K562 (cell line): ENCODE measurements around the gene NET1. TPM values are rescaled to one million over a fixed set of nuclear protein-coding genes. Genes with fewer than 3 reads are reported as not detected.
A peak's percentile ranks its signal among the peaks of the same experiment; 100 is the strongest.

ENCODE experiments used
- ATAC-seq: fragments of 200-7000 bp; cut with Tn5 transposase; 3 replicates; pipeline ENCODE4 v1.9.1; 2020; ENCODE audit warnings: moderate library complexity
- BruUV-seq: library from RNA; stranded (reverse); fragments of 400-500 nt; replicated peaks from 2 replicates; lab custom pipeline; 2021; lab: Mats Ljungman, UMichigan
- CTCF ChIA-PET: fragments of 300-600 bp; formaldehyde crosslinking; extraction: SDS; loops from one replicate; lab custom pipeline; 2021; ENCODE audit warnings: low intra/inter-chr PET ratio; lab: Yijun Ruan, JAX
- POLR2A ChIA-PET: fragments of 300-600, 350-650 bp; sonication (Branson Sonifier 250); formaldehyde crosslinking; extraction: SDS; loops from one replicate; lab custom pipeline; 2021; ENCODE audit warnings: antibody characterized with exemption, inconsistent platforms; lab: Yijun Ruan, JAX
- DNase-seq, 4 experiments: peaks; one replicate each; pipeline versions ENCODE4 v3.0.0 to v3.0.0-alpha.2; 2011 to 2018; ENCODE audit warnings: low spot score in 3 of 4, mixed read lengths in 3 of 4; ENCODE audit errors: extremely low read depth in 1 of 4
- FAIRE-seq: peaks from 2 replicates; lab custom pipeline; 2011; peaks lifted over from hg19 to GRCh38; lab: Jason Lieb, UNC
- H2AFZ ChIP-seq: 2 replicates; pipeline ENCODE4 v1.6.0; 2011; ENCODE audit warnings: low read depth, low read length, control low read depth, inconsistent platforms
- H3K27ac ChIP-seq: fragments of 200-600 bp; 3 replicates; pipeline ENCODE4 v1.8.0; 2011; ENCODE audit warnings: low read depth, mild to moderate bottlenecking, control low read depth, inconsistent platforms, low read length, moderate library complexity, mixed read lengths; ENCODE audit errors: extremely low read depth
- H3K27me3 ChIP-seq, 2 experiments: fragments of 300-600 bp in 1 of 2; 2 replicates in 1 of 2; 3 replicates in 1 of 2; pipeline versions ENCODE4 v1.6.0 to v1.8.0; 2011; ENCODE audit warnings: inconsistent platforms in 2 of 2, low read length in 2 of 2, mild to moderate bottlenecking in 1 of 2, mixed read lengths in 1 of 2, moderate library complexity in 1 of 2; ENCODE audit not compliant: control insufficient read depth in 2 of 2, insufficient read depth in 2 of 2
- H3K36me3 ChIP-seq: fragments of 300-600 bp; 3 replicates; pipeline ENCODE4 v1.8.0; 2011; ENCODE audit warnings: mild to moderate bottlenecking, low read length, inconsistent platforms; ENCODE audit not compliant: control insufficient read depth, insufficient read depth
- H3K4me1 ChIP-seq, 2 experiments: fragments of 200-600 bp in 1 of 2; replicated peaks in 1 of 2; 2 replicates in 1 of 2; 3 replicates in 1 of 2; pipeline versions ENCODE4 v1.5.1 to v1.8.0; 2011; ENCODE audit warnings: inconsistent platforms in 2 of 2, low read length in 2 of 2, mild to moderate bottlenecking in 1 of 2, mixed read lengths in 1 of 2, moderate library complexity in 1 of 2; ENCODE audit not compliant: control insufficient read depth in 2 of 2, insufficient read depth in 2 of 2
- H3K4me2 ChIP-seq: 2 replicates; pipeline ENCODE4 v1.6.1; 2011; ENCODE audit warnings: low read length, control low read depth, inconsistent platforms, mixed read lengths; ENCODE audit not compliant: insufficient read depth
- H3K4me3 ChIP-seq: fragments of 200-600 bp; sonication (generic), shearing (Covaris generic); 2 replicates; pipeline ENCODE4 v1.5.1; 2016; ENCODE audit warnings: control low read depth, inconsistent platforms
- H3K79me2 ChIP-seq: fragments of 200-600 bp; 3 replicates; pipeline ENCODE4 v1.8.0; 2011; ENCODE audit warnings: low read length, inconsistent platforms; ENCODE audit not compliant: control insufficient read depth, insufficient read depth
- H3K9ac ChIP-seq, 2 experiments: 2 replicates each; pipeline versions ENCODE4 v1.6.0 to v1.6.1; 2011; ENCODE audit warnings: low read depth in 2 of 2, low read length in 2 of 2, control low read depth in 1 of 2, inconsistent platforms in 1 of 2, mild to moderate bottlenecking in 1 of 2, mixed read lengths in 1 of 2; ENCODE audit not compliant: insufficient read depth in 1 of 2
- H3K9me1 ChIP-seq: one replicate; pipeline ENCODE4 v1.6.0; 2011; ENCODE audit warnings: inconsistent platforms, mild to moderate bottlenecking, low read length, moderate library complexity; ENCODE audit not compliant: control insufficient read depth, insufficient read depth
- H3K9me3 ChIP-seq: replicated peaks from 2 replicates; pipeline ENCODE4 v1.5.1; 2011; ENCODE audit warnings: low read depth, low read length, inconsistent platforms; ENCODE audit not compliant: control insufficient read depth, insufficient read depth
- H4K20me1 ChIP-seq: replicated peaks from 2 replicates; pipeline ENCODE4 v1.6.1; 2011; ENCODE audit warnings: low read length, inconsistent platforms, mixed read lengths; ENCODE audit not compliant: control insufficient read depth, insufficient read depth
- EGR1 ChIP-seq: fragments of 450-650 bp; conservative IDR thresholded peaks from 2 replicates; pipeline ENCODE4 v1.6.1; 2017; ENCODE audit warnings: mild to moderate bottlenecking
- ETV5 ChIP-seq: sonication (generic); formaldehyde crosslinking; IDR thresholded peaks from 2 replicates; pipeline ENCODE4 v1.4.0; 2020; ENCODE audit warnings: low read depth, mild to moderate bottlenecking, missing genetic modification reagents
- FOXM1 ChIP-seq, 2 experiments: fragments of 450-650 bp in 1 of 2; sonication (generic) in 1 of 2; formaldehyde crosslinking in 1 of 2; IDR thresholded peaks; 2 replicates each; pipeline versions ENCODE4 v1.6.1 to v1.9.0; 2017 to 2022; ENCODE audit warnings: low read depth in 2 of 2, mild to moderate bottlenecking in 2 of 2, missing genetic modification reagents in 1 of 2, moderate library complexity in 1 of 2
- HEY1 ChIP-seq: fragments of 250-450 bp; sonication (Bioruptor Pico); IDR thresholded peaks from 2 replicates; pipeline ENCODE4 v1.5.0; 2020; ENCODE audit warnings: mild to moderate bottlenecking, moderate library complexity, borderline replicate concordance
- HMG20B ChIP-seq: fragments of 250-450 bp; sonication (Bioruptor Pico); IDR thresholded peaks from 2 replicates; pipeline ENCODE4 v1.5.0; 2021; ENCODE audit warnings: mild to moderate bottlenecking
- NELFE ChIP-seq: IDR thresholded peaks from 2 replicates; pipeline ENCODE4 v1.6.1; 2011; ENCODE audit warnings: mild to moderate bottlenecking; ENCODE audit not compliant: insufficient read depth, insufficient read length
- PATZ1 ChIP-seq: fragments of 250-450 bp; sonication (Bioruptor Pico); IDR thresholded peaks from 2 replicates; pipeline ENCODE4 v1.5.0; 2020; ENCODE audit warnings: mild to moderate bottlenecking, borderline replicate concordance
- POLR2B ChIP-seq: fragments of 450-650 bp; IDR thresholded peaks from 2 replicates; pipeline ENCODE4 v1.6.1; 2018; ENCODE audit warnings: low read depth; ENCODE audit not compliant: partially characterized antibody
- RB1 ChIP-seq: fragments of 450-650 bp; IDR thresholded peaks from 2 replicates; pipeline ENCODE4 v1.6.1; 2017; ENCODE audit warnings: low read depth, mild to moderate bottlenecking
- SMAD2 ChIP-seq: fragments of 150-350 bp; IDR thresholded peaks from 2 replicates; pipeline ENCODE4 v1.6.1; 2014; ENCODE audit warnings: low read depth, mild to moderate bottlenecking, low read length
- SMC3 ChIP-seq: conservative IDR thresholded peaks from 2 replicates; pipeline ENCODE4 v1.6.1; 2011; ENCODE audit warnings: low read depth, low read length, improper control_type of control experiment; ENCODE audit not compliant: insufficient read depth
- SRF ChIP-seq, 2 experiments: fragments of 250-450, 450-650 bp in 1 of 2; sonication (Bioruptor Pico) in 1 of 2; sonication (generic) in 1 of 2; formaldehyde crosslinking; IDR thresholded peaks; 2 replicates each; pipeline versions ENCODE4 v1.5.0 to v1.5.1; 2020 to 2022; ENCODE audit warnings: mild to moderate bottlenecking in 1 of 2, missing genetic modification reagents in 1 of 2
- TAL1 ChIP-seq: fragments of 450-650 bp; IDR thresholded peaks from 2 replicates; pipeline ENCODE4 v1.6.1; 2016; ENCODE audit warnings: mild to moderate bottlenecking
- UBTF ChIP-seq, 2 experiments: IDR thresholded peaks; 2 replicates each; pipeline ENCODE4 v1.6.1; 2012; ENCODE audit warnings: improper control_type of control experiment in 2 of 2, low read depth in 2 of 2, low read length in 2 of 2, borderline replicate concordance in 1 of 2
- ZFPM2 ChIP-seq: fragments of 250-450 bp; sonication (Bioruptor Pico); IDR thresholded peaks from 2 replicates; pipeline ENCODE4 v1.5.1; 2022; ENCODE audit warnings: mild to moderate bottlenecking
- ZNF217 ChIP-seq: sonication (generic); formaldehyde crosslinking; IDR thresholded peaks from 2 replicates; pipeline ENCODE4 v1.8.0; 2022; ENCODE audit warnings: mild to moderate bottlenecking, missing genetic modification reagents
- ZNF23 ChIP-seq: fragments of 250-450 bp; sonication (Bioruptor Pico); IDR thresholded peaks from 2 replicates; pipeline ENCODE4 v1.4.0; 2020; ENCODE audit warnings: mild to moderate bottlenecking
- ZNF444 ChIP-seq: fragments of 250-450 bp; sonication (Bioruptor Pico); IDR thresholded peaks from 2 replicates; pipeline ENCODE4 v1.4.0; 2020; ENCODE audit warnings: mild to moderate bottlenecking, moderate library complexity
- ZNF57 ChIP-seq: fragments of 450-650 bp; formaldehyde crosslinking; IDR thresholded peaks from 2 replicates; pipeline ENCODE4 v1.4.0; 2020; ENCODE audit warnings: mild to moderate bottlenecking, moderate library complexity
- ZNF584 ChIP-seq: fragments of 200-800 bp; sonication (Bioruptor generic); IDR thresholded peaks from 2 replicates; pipeline ENCODE4 v1.6.1; 2016; ENCODE audit warnings: low read depth, mild to moderate bottlenecking, missing genetic modification characterization, missing compliant biosample characterization
- WGBS: fragments of 100-300 bp; shearing (Covaris generic); methylation state at CpG from one replicate; pipeline ENCODE4 v1.1.6; 2016; ENCODE audit warnings: low coverage, mixed read lengths; ENCODE audit not compliant: insufficient coverage; ENCODE audit errors: missing lambda C conversion rate; 5-methylcytosine and 5-hydroxymethylcytosine counted together
- in situ Hi-C: fragments of 300-500 bp; cut with MboI; formaldehyde crosslinking; loops from 4 replicates; pipeline ENCODE4 v1.15.0; 2018; ENCODE audit warnings: inconsistent platforms, mixed read lengths
- intact Hi-C: fragments of 100-400 bp; cut with micrococcal nuclease; formaldehyde crosslinking; loops from 2 replicates; pipeline ENCODE4 v1.14.2; 2022
- polyA plus RNA-seq, 8 experiments: library from polyadenylated mRNA; depleted of rRNA in 4 of 8; stranded (reverse) in 5 of 8; unstranded in 3 of 8; fragments of >200 nt; fragmentation: Nextera tagmentation in 2 of 8; fragmentation: Illumina TruSeq in 1 of 8; extraction: Ambion mirVana in 2 of 8; extraction: Trizol in 1 of 8; gene quantifications; 2 replicates each; pipeline versions ENCODE4 v1.2.1 to v1.2.3, GENCODE V29; 2011 to 2014; ENCODE audit warnings: inconsistent platforms in 1 of 8, missing spikeins in 1 of 8
- total RNA-seq, 7 experiments: library from RNA; depleted of rRNA in 6 of 7; stranded (reverse); fragments of >200 nt in 6 of 7; fragmentation: Illumina TruSeq in 2 of 7; extraction: Trizol in 2 of 7; gene quantifications; 2 replicates each; pipeline versions ENCODE4 v1.2.1 to v1.2.3, GENCODE V29; 2011 to 2021; ENCODE audit warnings: low replicate concordance in 1 of 7

The NET1 gene
- total and polyA plus RNA-seq, 9 of the 15 experiments (the other 6 are each of a cell fraction or from before 2014, with no cell fraction given) = 47.4 to 258 (median 106) TPM

GRCh38 chr10:5462841-5463293 lies 50.5 kb downstream of the NET1 start:
- FAIRE-seq (no peak), ATAC-seq (peak; percentile 3; the same call in 2 of the 3 replicates), DNase-seq (no peak)
- Histone ChIP-seq H3K9ac (peak overlapping the region; percentile 77 to 81), H4K20me1 (no peaks in the 10 kb centered on the region), H3K9me3 (no peaks in the 10 kb centered on the region), H3K36me3 (peaks cover 54% of the 10 kb centered on the region), H3K27me3 (no peaks in the 10 kb centered on the region), H3K9me1 (no peaks in the 10 kb centered on the region), H3K4me1 (peaks cover 48 to 67% of the 10 kb centered on the region in 2 experiments), H2AFZ (no peak overlapping the region), H3K79me2 (peaks cover 100% of the 10 kb centered on the region), H3K27ac (peak overlapping the region; percentile 87), H3K4me2 (peak overlapping the region; percentile 70), H3K4me3 (no peak overlapping the region)
- in situ Hi-C loops (no loop called here), intact Hi-C loops (loop anchor here (2.0 to 5.0 kb wide), 2 partner anchors 16 to 159 kb away; no protein-coding TSS in a partner anchor)
- BruUV-seq = no TSS peak
- CTCF ChIA-PET = no interaction called here
- 18% methylated on average over 7 of the region's 7 CpGs for WGBS
- POLR2A ChIA-PET = interaction anchor here (0.6 to 5.4 kb wide), 20 partner anchors 8 to 704 kb away, joined by 3 to 43 read pairs (median 4); no protein-coding TSS in a partner anchor
- TF ChIP-seq HEY1 (CRISPR knock-in tag) (no peak), PATZ1 (CRISPR knock-in tag) (0 out of 2 replicates have a peak, but pooled peaks have one; percentile 69), FOXM1 (IDR thresholded peaks at IDR 0.05; ENCODE audit: low read depth) (no peak), FOXM1 (CRISPR knock-in tag; IDR thresholded peaks at IDR 0.05; ENCODE audit: low read depth) (no peak), RB1 (no peak), UBTF (IDR thresholded peaks at IDR 0.05; ENCODE audit: borderline replicate concordance in 1 of 2, low read depth in 2 of 2, low read length in 2 of 2) (no peak), POLR2B (peak; percentile 55), ZNF584 (CRISPR knock-in tag) (no peak), SMC3 (no peak), ZNF217 (CRISPR knock-in tag) (no peak), SMAD2 (no peak), NELFE (no peak), ZNF444 (no peak), ETV5 (CRISPR knock-in tag) (no peak), HMG20B (CRISPR knock-in tag) (no peak), ZFPM2 (CRISPR knock-in tag) (0 out of 2 replicates have a peak, but pooled peaks have one; percentile 2), EGR1 (no peak), TAL1 (no peak), ZNF57 (no peak), ZNF23 (CRISPR knock-in tag) (no peak), SRF (CRISPR knock-in tag; IDR thresholded peaks at IDR 0.05) (no peak)
